ENCODE data around the gene TMEM234.

The TMEM234 gene

GRCh38 chr1:32239790-32240139 lies 17.6 kb upstream of the TMEM234 start:
- no peak for DNase-seq (ENCODE audit: low read depth)

- DNase-seq (ENCODE audit: low read depth), result no peak
These were observed 17.2 kb upstream of the TMEM234 start for GRCh38 chr1:32239337-32239736.

- DNase-seq (ENCODE audit: low read depth), result no peak
These were observed 12.6 kb upstream of the TMEM234 start for GRCh38 chr1:32234792-32235191.

DNA sequence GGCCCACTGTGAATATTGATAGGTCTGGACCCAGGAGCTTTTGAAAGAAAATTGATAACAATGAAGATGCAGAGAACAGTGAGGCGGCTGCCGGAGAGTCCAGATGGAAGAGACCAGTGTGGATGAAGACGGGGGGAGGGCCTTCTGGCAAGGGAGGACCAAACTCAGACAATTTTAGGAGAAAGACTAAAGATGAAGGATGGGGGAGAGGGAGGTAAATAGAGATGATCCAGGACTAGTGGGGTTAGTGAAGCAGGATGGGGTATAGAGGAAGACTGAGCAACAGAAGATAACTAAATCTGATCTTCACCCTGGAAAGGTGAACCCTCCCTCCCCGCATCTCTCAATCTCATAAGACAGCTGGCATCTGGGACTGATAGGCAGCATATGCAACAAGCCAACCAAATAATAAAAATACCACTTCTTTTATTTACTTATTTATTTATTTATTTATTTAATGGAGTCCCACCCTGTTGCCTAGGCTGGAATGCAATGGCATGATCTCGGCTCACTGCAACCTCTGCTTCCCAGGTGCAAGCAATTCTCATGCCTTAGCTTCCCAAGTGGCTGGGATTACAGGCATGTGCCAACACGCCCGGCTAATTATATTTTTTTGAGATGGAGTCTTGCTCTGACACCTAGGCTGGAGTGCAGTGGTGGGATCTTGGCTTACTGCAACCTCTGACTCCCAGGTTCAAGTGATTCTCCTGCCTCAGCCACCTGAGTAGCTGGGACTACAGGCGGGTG lies 10.6 kb upstream of the TMEM234 start:
- DNase-seq (ENCODE audit: low read depth), result no peak

GRCh38 chr1:32231843-32232432 lies 9.8 kb upstream of the TMEM234 start:
- DNase-seq (ENCODE audit: low read depth), result no peak

DNA sequence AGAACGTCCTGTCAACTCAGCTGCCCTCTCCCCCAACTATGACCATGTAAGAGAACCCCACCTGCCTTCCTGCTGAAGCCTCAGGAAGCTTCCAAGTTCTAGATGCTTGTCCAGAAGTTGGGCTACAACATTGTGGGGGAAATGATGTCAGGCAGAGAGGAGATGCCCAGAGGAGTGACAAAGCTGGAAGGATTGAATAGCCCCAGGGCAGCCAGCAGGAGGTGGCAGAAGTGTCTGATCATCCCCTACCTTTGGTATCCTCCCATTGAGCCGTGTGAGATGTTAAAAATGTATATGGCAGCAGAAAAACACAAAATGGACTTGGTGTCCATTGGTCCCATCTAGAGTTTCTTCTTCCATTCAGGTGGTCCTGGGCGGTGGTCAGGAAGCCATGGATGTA lies 6.6 kb upstream of the TMEM234 start:
- DNase-seq (ENCODE audit: low read depth), result no peak

DNA sequence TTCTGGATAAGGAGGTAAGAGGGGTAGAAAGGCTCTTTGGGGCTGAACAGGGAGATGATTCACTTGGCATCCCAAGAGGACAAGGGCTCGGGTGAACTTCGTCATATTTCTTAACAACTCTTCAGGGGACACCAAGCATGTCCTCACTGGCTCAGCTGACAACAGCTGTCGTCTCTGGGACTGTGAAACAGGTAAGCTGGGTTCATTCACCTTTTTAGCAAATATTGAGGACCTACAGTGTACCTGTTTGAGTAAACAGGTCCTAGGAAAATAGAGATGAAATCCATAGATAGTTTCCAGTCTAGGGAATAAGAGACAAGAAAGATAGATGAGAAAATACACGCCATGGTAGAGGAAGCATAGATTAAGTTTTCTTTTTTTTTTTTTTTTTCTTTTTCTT lies 2.1 kb upstream of the TMEM234 start:
- DNase-seq (ENCODE audit: low read depth), result no peak

- no peak for DNase-seq (ENCODE audit: low read depth)
These were observed 1.5 kb upstream of the TMEM234 start for GRCh38 chr1:32223683-32224082.

GRCh38 chr1:32221581-32221979 lies 573 bp downstream of the TMEM234 start:
- DNase-seq (ENCODE audit: low read depth), result no peak

DNA sequence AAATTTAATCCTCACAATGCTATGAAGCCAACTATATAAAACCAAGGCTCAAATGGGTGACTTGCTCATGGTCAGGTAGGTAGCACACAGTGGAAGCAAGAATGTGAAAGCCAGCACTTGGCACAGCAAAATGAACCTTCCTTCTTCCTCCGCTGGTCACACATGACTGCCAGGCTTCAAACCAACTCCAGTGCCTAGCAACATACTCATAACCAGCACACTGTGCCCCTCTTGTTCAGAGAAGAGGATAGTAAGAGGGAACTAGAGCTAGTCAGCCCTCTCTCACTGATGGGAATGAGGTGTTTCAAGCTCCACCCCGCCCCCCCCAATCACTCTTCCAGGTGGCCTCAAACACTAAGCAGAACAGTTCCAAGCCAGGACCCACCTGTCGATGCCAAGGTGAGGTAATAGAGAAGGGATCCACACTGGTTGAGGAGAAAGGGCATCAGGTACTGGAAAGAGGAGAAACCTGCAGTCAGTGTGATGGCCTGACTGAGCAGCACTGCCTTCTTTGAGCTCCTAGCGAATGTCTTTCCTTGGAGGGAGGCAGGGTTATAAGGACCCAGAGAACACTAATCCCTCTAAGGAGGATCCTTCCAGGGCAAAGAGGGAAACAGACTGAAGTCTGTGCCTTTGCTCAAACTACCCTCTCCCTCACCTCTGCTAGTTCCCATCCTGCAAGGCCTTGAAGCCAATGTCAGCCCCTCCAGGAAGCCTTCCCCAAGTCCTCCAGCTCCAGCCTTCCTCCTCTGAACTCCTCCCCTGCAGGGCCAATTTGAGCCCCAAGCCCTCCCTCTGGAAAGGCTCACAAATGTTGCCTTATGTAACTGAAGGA lies 1.2 kb downstream of the TMEM234 start:
- DNase-seq (ENCODE audit: low read depth), result no peak

DNA sequence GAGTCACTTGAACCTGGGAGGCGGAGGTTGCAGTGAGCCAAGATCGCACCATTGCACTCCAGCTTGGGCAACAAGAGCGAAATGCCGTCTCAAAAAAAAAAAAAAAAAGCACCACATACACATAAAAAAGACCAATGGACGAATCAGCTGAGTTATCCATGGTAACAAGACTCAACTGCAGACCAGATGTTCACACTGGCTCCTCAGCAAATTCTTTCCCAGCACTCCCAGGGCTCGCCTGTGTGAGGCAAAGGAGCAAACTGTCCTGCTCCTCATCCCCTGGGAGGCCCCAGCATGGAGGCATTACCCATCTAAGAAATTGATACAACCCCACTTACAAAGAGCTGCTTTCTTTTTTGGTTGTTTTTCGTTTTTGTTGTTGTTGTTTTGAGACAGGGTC lies 3.1 kb downstream of the TMEM234 start:
- DNase-seq (ENCODE audit: low read depth), result peak; percentile 69

GRCh38 chr1:32216566-32216965 lies 5.6 kb downstream of the TMEM234 start:
- no peak for DNase-seq (ENCODE audit: low read depth)

DNA sequence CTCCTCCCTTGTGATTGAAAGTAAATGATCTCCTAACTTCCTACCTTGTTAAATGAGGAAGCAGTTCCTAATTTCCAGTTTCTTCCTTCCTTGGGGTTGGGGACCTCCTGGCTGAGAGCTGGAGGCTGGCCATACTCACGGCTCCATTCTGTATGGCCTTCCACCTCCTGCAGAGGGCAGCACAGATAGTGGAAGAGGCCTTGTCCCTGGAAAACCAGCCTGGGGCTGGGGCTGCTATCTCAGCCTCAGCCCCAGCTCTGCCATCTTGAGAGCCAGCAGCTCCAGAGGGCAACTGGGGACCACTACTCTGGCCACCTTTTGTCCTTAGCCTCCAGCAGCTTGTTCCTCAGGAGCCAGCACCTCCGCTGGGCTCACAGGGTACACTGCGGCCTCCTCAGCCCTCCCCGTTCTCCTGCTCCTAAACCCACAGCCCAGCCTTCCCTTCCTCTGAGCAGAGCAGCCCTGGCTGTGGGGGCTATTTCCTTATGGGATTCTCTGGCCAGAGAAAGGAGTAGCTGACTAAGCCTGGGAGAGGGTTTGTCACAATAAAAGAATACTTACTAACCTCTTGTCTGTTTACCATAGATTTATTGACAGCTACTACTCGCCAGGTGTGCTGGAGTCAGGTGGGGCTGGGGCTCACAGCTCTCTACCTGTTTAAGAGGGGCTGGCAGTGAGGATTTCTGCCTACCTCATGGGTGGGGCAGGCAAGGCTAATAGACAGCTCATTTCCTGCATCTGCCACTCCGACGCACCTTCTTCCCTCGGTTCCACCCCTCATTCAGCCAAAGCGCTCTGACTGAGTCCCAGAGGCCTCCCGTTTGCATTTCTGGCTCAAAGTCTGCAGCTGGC lies 6.3 kb downstream of the TMEM234 start:
- DNase-seq (ENCODE audit: low read depth), result peak; percentile 47

DNA sequence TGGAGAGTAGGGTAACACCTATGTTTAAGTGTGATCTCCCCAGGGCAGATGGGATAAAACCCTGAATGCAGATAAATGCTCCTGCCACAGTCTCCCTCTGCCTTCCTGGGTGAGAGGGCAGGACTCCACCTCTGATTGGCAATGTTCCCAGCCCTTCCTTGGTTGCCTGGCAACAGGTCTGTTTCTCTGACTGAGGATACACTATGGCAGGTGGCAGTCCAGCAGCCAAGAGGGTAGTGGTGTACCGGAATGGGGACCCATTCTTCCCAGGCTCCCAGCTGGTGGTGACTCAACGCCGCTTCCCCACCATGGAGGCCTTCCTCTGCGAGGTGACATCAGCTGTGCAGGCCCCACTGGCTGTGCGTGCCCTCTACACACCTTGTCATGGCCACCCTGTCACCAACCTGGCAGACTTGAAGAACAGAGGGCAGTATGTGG lies 13.2 kb downstream of the TMEM234 start, which contains the start of gene DCDC2B:
DCDC2B (plus strand) TSS at position 199 of the 438 bp plus-strand sequence; CDS start at position 204, 5 bp downstream.
- DNase-seq (ENCODE audit: low read depth), result no peak

DNA sequence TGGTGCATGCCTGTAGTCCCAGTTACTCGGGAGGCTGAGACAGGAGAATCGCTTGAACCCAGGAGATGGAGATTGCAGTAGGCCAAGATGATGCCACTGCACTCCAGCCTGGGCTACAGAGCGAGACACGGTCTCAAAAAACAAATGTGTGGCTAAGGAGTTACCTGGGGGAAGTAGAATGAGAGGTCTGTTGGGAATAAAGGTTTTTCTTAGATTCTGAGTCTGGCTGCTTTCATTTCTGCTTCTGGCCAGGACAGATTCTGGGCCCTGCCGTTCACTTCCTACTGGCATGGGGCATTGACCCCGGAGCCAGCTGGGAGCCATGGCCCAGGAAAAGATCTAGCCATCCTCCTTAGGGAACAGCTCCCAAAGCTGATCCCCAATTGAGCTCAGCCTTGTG lies 13.7 kb downstream of the TMEM234 start:
- DNase-seq (ENCODE audit: low read depth), result no peak

GRCh38 chr1:32205401-32206370 lies 16.5 kb downstream of the TMEM234 start, which contains the start of gene IQCC:
Gene IQCC, plus strand, starts transcription at chr1:32205671. Its CDS starts 11 bp downstream, at chr1:32205682.
- peak; percentile 72 for DNase-seq (ENCODE audit: low read depth)

- DNase-seq (ENCODE audit: low read depth), result no peak
These were observed 17.2 kb downstream of the TMEM234 start for GRCh38 chr1:32204943-32205361.

DNA sequence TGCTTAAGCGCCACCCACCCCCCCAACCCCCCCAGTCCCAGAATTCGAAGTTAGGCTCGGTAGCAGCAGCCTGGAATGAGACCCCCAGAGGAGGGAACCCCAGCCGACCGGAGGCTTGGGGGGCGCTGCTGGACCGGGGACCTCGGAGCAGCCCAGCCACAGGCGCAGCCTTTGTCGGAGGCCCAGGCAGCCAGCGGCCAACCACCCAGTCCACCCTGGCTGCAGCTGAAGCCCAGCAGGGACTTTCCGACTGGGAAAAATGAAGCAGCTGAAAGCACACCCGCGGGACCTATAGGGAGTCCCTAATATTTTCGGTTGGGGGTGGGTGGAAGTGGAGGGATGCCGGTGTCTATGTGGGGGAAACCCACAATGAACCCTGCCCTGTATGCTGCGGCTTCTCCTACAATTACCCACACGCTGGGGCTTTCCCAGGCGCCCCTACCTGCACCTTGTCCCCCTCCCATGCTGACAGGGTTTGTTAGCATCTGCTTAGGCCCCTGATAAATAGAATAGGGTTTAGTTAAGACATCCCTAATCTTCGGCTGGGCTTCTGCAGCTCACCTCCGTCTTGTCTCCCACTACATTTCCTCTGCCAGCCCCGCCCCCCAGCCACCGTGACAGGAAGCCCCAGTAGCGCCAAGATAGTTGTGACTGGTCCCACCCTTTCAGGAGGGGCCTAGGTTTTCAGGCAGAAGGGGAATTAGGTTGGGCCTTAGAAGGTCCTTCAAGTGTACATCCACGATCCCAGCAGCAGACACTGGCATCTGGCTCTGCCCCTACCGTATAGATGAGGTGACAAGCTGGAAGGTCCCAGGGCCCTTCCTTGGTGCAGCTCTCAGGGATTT lies 20.9 kb downstream of the TMEM234 start:
- peak; percentile 44 for DNase-seq (ENCODE audit: low read depth)

GRCh38 chr1:32200226-32201010 lies 21.7 kb downstream of the TMEM234 start, which contains the start of gene CCDC28B:
Gene CCDC28B, plus strand, starts transcription at chr1:32200595. Its CDS starts 1,341 bp downstream, at chr1:32201936.
- peak; percentile 67 for DNase-seq (ENCODE audit: low read depth)
